WTC11 (cell line): ENCODE data around the gene ZNF467.

Experiments used
- GABPB1 ChIP-seq: sonication (generic); formaldehyde crosslinking; IDR thresholded peaks from 2 replicates; pipeline ENCODE4 v1.8.1; 2023; ENCODE audit warnings: mild to moderate bottlenecking, missing genetic modification reagents
- JUN ChIP-seq: sonication (generic); formaldehyde crosslinking; IDR thresholded peaks from 2 replicates; pipeline ENCODE4 v1.8.0; 2023; ENCODE audit warnings: mild to moderate bottlenecking, missing genetic modification reagents
- ZNF138 ChIP-seq: sonication (generic); formaldehyde crosslinking; conservative IDR thresholded peaks from 2 replicates; pipeline ENCODE4 v1.8.1; 2022; ENCODE audit warnings: mild to moderate bottlenecking, moderate library complexity, missing genetic modification reagents
- TF ChIP-seq, protein P1 (sequence below): fragments of 200-600 bp; IDR thresholded peaks from 2 replicates; pipeline ENCODE4 v1.8.0; 2022; ENCODE audit warnings: antibody characterized with exemption
- TF ChIP-seq, protein P2 (sequence below): sonication (generic); formaldehyde crosslinking; IDR thresholded peaks from 2 replicates; pipeline ENCODE4 v1.8.0; 2022; ENCODE audit warnings: mild to moderate bottlenecking, missing genetic modification reagents
- TF ChIP-seq, protein P3 (sequence below): sonication (generic); formaldehyde crosslinking; IDR thresholded peaks from 2 replicates; pipeline ENCODE4 v1.8.1; 2022; ENCODE audit warnings: low read depth, missing genetic modification reagents, borderline replicate concordance
- TF ChIP-seq, protein P4 (sequence below): sonication (generic); formaldehyde crosslinking; IDR thresholded peaks from 2 replicates; pipeline ENCODE4 v1.8.1; 2023; ENCODE audit warnings: mild to moderate bottlenecking, missing genetic modification reagents, moderate library complexity
- TF ChIP-seq, protein P5 (sequence below): sonication (generic); formaldehyde crosslinking; conservative IDR thresholded peaks from 2 replicates; pipeline ENCODE4 v1.8.1; 2022; ENCODE audit warnings: mild to moderate bottlenecking, missing genetic modification reagents

DNA sequence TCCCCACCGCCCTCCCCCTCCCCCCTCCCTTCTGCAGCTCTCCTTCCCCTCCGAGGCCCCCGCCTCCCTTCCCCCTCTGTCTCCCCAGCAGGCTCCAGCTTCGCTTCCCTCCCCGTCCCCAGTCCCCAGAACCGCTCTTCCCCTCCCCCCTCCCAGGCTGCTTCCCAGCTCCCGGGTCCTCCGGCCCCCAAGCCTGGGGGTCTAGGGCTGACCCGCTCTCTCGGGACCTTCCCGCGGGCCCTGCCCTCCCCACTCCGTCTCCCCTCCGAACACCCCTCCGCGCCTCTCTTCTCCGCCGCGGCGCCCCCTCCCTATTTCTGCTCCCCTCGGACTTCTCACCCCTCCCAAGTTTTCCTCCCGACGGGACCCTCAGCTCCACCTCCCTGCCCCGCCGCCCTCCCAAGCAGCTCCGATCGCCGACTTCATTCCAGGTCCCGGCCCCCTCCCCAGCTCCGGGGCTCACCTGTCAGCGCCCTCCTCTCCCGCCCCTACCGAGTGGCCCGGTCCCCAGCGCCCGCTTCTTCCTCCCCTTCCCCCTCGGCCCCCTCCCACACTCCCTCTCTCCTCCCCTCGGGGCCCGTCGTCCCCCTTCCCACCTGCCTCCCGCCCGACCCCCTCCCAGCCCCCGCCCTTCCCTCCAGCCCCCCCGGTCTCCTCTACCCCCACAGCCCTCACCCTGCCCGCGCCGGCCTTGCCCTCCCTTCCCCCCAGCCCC, 990 bp downstream of the ZNF467 start:
- no peak for TF ChIP-seq GABPB1 (CRISPR knock-in tag)
- TF ChIP-seq, protein P1, sequence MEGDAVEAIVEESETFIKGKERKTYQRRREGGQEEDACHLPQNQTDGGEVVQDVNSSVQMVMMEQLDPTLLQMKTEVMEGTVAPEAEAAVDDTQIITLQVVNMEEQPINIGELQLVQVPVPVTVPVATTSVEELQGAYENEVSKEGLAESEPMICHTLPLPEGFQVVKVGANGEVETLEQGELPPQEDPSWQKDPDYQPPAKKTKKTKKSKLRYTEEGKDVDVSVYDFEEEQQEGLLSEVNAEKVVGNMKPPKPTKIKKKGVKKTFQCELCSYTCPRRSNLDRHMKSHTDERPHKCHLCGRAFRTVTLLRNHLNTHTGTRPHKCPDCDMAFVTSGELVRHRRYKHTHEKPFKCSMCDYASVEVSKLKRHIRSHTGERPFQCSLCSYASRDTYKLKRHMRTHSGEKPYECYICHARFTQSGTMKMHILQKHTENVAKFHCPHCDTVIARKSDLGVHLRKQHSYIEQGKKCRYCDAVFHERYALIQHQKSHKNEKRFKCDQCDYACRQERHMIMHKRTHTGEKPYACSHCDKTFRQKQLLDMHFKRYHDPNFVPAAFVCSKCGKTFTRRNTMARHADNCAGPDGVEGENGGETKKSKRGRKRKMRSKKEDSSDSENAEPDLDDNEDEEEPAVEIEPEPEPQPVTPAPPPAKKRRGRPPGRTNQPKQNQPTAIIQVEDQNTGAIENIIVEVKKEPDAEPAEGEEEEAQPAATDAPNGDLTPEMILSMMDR = no peak
- TF ChIP-seq JUN (CRISPR knock-in tag) = no peak
- TF ChIP-seq, protein P2, sequence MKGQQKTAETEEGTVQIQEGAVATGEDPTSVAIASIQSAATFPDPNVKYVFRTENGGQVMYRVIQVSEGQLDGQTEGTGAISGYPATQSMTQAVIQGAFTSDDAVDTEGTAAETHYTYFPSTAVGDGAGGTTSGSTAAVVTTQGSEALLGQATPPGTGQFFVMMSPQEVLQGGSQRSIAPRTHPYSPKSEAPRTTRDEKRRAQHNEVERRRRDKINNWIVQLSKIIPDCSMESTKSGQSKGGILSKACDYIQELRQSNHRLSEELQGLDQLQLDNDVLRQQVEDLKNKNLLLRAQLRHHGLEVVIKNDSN = no peak
- no peak for TF ChIP-seq ZNF138 (CRISPR knock-in tag)
- TF ChIP-seq, protein P3, sequence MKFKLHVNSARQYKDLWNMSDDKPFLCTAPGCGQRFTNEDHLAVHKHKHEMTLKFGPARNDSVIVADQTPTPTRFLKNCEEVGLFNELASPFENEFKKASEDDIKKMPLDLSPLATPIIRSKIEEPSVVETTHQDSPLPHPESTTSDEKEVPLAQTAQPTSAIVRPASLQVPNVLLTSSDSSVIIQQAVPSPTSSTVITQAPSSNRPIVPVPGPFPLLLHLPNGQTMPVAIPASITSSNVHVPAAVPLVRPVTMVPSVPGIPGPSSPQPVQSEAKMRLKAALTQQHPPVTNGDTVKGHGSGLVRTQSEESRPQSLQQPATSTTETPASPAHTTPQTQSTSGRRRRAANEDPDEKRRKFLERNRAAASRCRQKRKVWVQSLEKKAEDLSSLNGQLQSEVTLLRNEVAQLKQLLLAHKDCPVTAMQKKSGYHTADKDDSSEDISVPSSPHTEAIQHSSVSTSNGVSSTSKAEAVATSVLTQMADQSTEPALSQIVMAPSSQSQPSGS (CRISPR knock-in tag) = no peak
- TF ChIP-seq, protein P4, sequence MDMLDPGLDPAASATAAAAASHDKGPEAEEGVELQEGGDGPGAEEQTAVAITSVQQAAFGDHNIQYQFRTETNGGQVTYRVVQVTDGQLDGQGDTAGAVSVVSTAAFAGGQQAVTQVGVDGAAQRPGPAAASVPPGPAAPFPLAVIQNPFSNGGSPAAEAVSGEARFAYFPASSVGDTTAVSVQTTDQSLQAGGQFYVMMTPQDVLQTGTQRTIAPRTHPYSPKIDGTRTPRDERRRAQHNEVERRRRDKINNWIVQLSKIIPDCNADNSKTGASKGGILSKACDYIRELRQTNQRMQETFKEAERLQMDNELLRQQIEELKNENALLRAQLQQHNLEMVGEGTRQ = no peak
- TF ChIP-seq, protein P5, sequence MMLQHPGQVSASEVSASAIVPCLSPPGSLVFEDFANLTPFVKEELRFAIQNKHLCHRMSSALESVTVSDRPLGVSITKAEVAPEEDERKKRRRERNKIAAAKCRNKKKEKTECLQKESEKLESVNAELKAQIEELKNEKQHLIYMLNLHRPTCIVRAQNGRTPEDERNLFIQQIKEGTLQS (CRISPR knock-in tag) = no peak
